Esophagus (tissue), 2 donors: ENCODE results near the gene PPP2R2C. TPM values are rescaled to one million over a fixed set of nuclear protein-coding genes. Genes with fewer than 3 reads are reported as not detected.

Experiments used
- H3K27ac ChIP-seq, 2 donors: one replicate each; pipeline ENCODE4 v1.5.1; 2013; ENCODE audit warnings: low read depth in 2 of 2, mild to moderate bottlenecking in 2 of 2, inconsistent platforms in 1 of 2, low read length in 1 of 2, moderate library complexity in 1 of 2
- H3K27me3 ChIP-seq, 2 donors: one replicate each; pipeline ENCODE4 v1.6.1; 2013; ENCODE audit warnings: low read length in 2 of 2, control low read depth in 1 of 2, mild to moderate bottlenecking in 1 of 2; ENCODE audit not compliant: insufficient read depth in 2 of 2, control insufficient read depth in 1 of 2
- H3K36me3 ChIP-seq, 2 donors: one replicate each; pipeline ENCODE4 v1.6.1; 2013; ENCODE audit warnings: low read length in 1 of 2; ENCODE audit not compliant: control insufficient read depth in 2 of 2, insufficient read depth in 2 of 2
- H3K4me1 ChIP-seq, 2 donors: one replicate each; pipeline ENCODE4 v1.6.1; 2013; ENCODE audit warnings: low read length in 1 of 2; ENCODE audit not compliant: control insufficient read depth in 2 of 2, insufficient read depth in 2 of 2
- H3K4me3 ChIP-seq, 2 donors: one replicate each; pipeline ENCODE4 v1.5.1; 2013; ENCODE audit warnings: low read length in 2 of 2, mild to moderate bottlenecking in 2 of 2, low read depth in 1 of 2, moderate library complexity in 1 of 2
- H3K9me3 ChIP-seq, 2 donors: one replicate each; pipeline ENCODE4 v1.6.1; 2013; ENCODE audit warnings: mild to moderate bottlenecking in 2 of 2, low read depth in 1 of 2, low read length in 1 of 2, moderate library complexity in 1 of 2; ENCODE audit not compliant: control insufficient read depth in 2 of 2, insufficient read depth in 1 of 2
- WGBS, 2 donors: extraction: QIAGEN DNeasy Blood & Tissue Kit; methylation state at CpG; one replicate each; pipeline ENCODE4 v1.1.7; 2013; 5-methylcytosine and 5-hydroxymethylcytosine counted together
- polyA plus RNA-seq, 2 donors: library from polyadenylated mRNA; stranded (reverse); fragments of 200-250 nt; gene quantifications; one replicate each; pipeline ENCODE4 v1.2.3, GENCODE V29; 2013
- donor health status: healthy with polysubstance abuse.
- donor health status: Bipolar disorder and iron deficiency.

PPP2R2C gene
- polyA plus RNA-seq, 2 donors: 23.2 to 26.7 TPM

GRCh38 chr4:6271206-6271605, 201.2 kb downstream of the PPP2R2C start:
- peak overlapping the region; percentile 66 to 70 for H3K27ac ChIP-seq
- no peaks in the 10 kb centered on the region for H3K27me3 ChIP-seq
- H3K4me3 ChIP-seq: no peak overlapping the region
- H3K36me3 ChIP-seq: no peaks in the 10 kb centered on the region
- peaks cover 3 to 17% of the 10 kb centered on the region in 2 donors for H3K4me1 ChIP-seq
- H3K9me3 ChIP-seq: no peaks in the 10 kb centered on the region
- WGBS, 2 donors: 69 to 76% methylated on average over 9 of the region's 9 CpGs

DNA sequence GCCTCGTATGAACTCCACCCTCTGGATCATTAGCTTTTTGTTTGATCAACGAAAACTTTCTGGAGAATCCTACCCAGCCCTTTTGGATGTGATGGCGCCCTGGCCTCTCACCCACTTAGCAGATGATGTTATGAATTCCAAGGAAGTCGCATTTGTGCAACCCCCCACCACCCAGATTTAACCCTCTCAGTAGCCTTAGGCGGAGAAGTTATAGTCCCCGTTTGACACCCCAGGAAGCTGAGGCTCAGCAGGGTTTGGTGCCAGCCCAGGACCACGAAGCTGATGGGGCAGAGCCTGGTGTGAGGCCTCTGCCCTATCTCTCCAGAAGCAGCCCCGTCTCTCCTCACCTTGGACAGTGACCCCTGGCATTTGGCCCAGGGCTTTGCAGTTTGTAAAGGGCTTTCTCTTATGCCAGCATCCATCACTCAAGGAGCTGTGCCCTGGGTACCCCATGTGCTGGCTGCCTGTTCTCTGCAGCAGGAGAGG, 201.7 kb downstream of the PPP2R2C start:
- Histone ChIP-seq H3K27ac (peak overlapping the region; percentile 74 to 81), H3K4me3 (peak overlapping the region; percentile 68 to 82), H3K9me3 (no peaks in the 10 kb centered on the region), H3K36me3 (no peaks in the 10 kb centered on the region), H3K4me1 (peaks cover 3 to 17% of the 10 kb centered on the region in 2 donors), H3K27me3 (no peaks in the 10 kb centered on the region)
- WGBS, 2 donors: 33 to 36% methylated on average over 8 of the region's 8 CpGs

Other genes with a start within 250 kb of the PPP2R2C start
- 1 to 10 TPM; 4.6 to 8.2 TPM for gene WFS1, start 202.8 kb downstream of the PPP2R2C start, polyA plus RNA-seq
- gene MAN2B2, start 102.6 kb upstream of the PPP2R2C start, polyA plus RNA-seq: 1 to 10 TPM; 6.5 to 7.3 TPM
- 100 to 1,000 TPM; 138 to 236 TPM for gene MRFAP1, start 168.1 kb upstream of the PPP2R2C start, polyA plus RNA-seq
- 100 to 1,000 TPM in 1 of 2 donors, 10 to 100 TPM in 1; 60.0 to 290 TPM for gene S100P, start 221.3 kb upstream of the PPP2R2C start, polyA plus RNA-seq
- 10 to 100 TPM; 47.1 to 54.9 TPM for gene MRFAP1L1, start 237.3 kb upstream of the PPP2R2C start, polyA plus RNA-seq
- 1 to 10 TPM; 5.4 to 9.9 TPM for gene BLOC1S4, start 243.6 kb upstream of the PPP2R2C start, polyA plus RNA-seq